Testis (tissue), 2 donors: ENCODE results near the gene JCHAIN.

ENCODE experiments used
- POLR2A ChIP-seq: fragments of 450-650 bp; IDR thresholded peaks from one replicate; pipeline ENCODE4 v1.6.1; 2017; ENCODE audit warnings: antibody characterized with exemption, mild to moderate bottlenecking, moderate library complexity
- TF ChIP-seq, protein P1 (sequence below), 3 experiments: fragments of 450-650 bp in 2 of 3; fragments of 200-600 bp in 1 of 3; sonication (generic) in 1 of 3; IDR thresholded peaks; one replicate each; pipeline ENCODE4 v1.5.1; 2016 to 2019; ENCODE audit warnings: antibody characterized with exemption in 3 of 3, mild to moderate bottlenecking in 2 of 3, moderate library complexity in 1 of 3

DNA sequence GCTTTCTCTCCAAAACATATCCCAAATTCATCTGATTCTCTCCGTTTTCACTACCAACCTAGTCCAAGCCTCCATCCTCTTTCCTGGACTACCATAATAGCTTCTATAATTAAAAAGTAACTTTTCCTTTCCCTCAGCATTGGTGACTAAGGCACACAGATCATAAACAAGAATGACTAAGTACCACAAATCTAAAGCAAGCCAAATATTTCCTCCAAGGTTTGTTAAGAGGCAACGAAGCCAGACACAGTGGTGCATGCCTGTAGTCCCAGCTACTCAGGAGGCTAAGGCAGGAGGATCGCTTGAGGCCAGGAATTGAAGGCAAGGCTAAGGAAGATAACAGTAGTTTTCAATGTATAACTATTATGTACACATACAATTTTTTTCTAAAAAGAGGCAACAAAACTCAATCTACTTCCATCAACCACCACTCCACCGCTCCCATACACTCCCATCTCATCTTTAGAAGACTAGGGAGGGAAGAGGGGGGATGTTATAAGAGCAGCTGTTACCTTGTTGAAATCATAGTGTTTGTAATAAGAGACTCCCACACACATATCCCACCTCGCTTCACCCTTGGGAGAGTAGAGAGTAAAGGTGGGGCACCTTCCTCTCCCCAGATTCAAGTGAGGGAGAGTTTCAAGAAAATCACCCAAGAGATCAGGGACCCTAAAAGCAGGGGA, 4.2 kb upstream of the JCHAIN start:
- TF ChIP-seq, protein P1, sequence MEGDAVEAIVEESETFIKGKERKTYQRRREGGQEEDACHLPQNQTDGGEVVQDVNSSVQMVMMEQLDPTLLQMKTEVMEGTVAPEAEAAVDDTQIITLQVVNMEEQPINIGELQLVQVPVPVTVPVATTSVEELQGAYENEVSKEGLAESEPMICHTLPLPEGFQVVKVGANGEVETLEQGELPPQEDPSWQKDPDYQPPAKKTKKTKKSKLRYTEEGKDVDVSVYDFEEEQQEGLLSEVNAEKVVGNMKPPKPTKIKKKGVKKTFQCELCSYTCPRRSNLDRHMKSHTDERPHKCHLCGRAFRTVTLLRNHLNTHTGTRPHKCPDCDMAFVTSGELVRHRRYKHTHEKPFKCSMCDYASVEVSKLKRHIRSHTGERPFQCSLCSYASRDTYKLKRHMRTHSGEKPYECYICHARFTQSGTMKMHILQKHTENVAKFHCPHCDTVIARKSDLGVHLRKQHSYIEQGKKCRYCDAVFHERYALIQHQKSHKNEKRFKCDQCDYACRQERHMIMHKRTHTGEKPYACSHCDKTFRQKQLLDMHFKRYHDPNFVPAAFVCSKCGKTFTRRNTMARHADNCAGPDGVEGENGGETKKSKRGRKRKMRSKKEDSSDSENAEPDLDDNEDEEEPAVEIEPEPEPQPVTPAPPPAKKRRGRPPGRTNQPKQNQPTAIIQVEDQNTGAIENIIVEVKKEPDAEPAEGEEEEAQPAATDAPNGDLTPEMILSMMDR (IDR thresholded peaks at IDR 0.05), result no peak
- no peak for TF ChIP-seq POLR2A
